IPS-15b (cell line): ENCODE results near the gene ASB2.

ENCODE experiments used
- H3K27me3 ChIP-seq: one replicate; pipeline ENCODE4 v1.6.1; 2013; ENCODE audit warnings: low read length; ENCODE audit not compliant: control insufficient read depth, insufficient read depth
- H3K36me3 ChIP-seq: one replicate; pipeline ENCODE4 v1.6.1; 2013; ENCODE audit warnings: low read length; ENCODE audit not compliant: control insufficient read depth, insufficient read depth
- H3K4me1 ChIP-seq: one replicate; pipeline ENCODE4 v1.6.1; 2013; ENCODE audit warnings: mild to moderate bottlenecking, low read length; ENCODE audit not compliant: control insufficient read depth, insufficient read depth
- H3K4me3 ChIP-seq: one replicate; pipeline ENCODE4 v1.5.1; 2013; ENCODE audit warnings: low read depth, low read length
- H3K9ac ChIP-seq: one replicate; pipeline ENCODE4 v1.6.1; 2013; ENCODE audit warnings: low read depth, mild to moderate bottlenecking, low read length
- H3K9me3 ChIP-seq: one replicate; pipeline ENCODE4 v1.6.1; 2013; ENCODE audit warnings: mild to moderate bottlenecking, low read length; ENCODE audit not compliant: control insufficient read depth, insufficient read depth

The ASB2 gene

GRCh38 chr14:93914278-93914677, 62.1 kb downstream of the ASB2 start:
- no peak overlapping the region for H3K4me3 ChIP-seq
- no peak overlapping the region for H3K9ac ChIP-seq
- H3K27me3 ChIP-seq, result no peaks in the 10 kb centered on the region
- H3K36me3 ChIP-seq, result no peaks in the 10 kb centered on the region
- no peaks in the 10 kb centered on the region for H3K4me1 ChIP-seq
- no peaks in the 10 kb centered on the region for H3K9me3 ChIP-seq

GRCh38 chr14:93912782-93913181, 63.6 kb downstream of the ASB2 start:
- Histone ChIP-seq H3K9ac (no peak overlapping the region), H3K9me3 (no peaks in the 10 kb centered on the region), H3K4me1 (no peaks in the 10 kb centered on the region), H3K4me3 (no peak overlapping the region), H3K36me3 (no peaks in the 10 kb centered on the region), H3K27me3 (no peaks in the 10 kb centered on the region)

GRCh38 chr14:93911975-93912615, 64.3 kb downstream of the ASB2 start:
- Histone ChIP-seq H3K27me3 (no peaks in the 10 kb centered on the region), H3K4me3 (no peak overlapping the region), H3K36me3 (no peaks in the 10 kb centered on the region), H3K9me3 (no peaks in the 10 kb centered on the region), H3K4me1 (no peaks in the 10 kb centered on the region), H3K9ac (no peak overlapping the region)

GRCh38 chr14:93909429-93910128, 66.8 kb downstream of the ASB2 start:
- no peaks in the 10 kb centered on the region for H3K4me1 ChIP-seq
- no peaks in the 10 kb centered on the region for H3K27me3 ChIP-seq
- H3K4me3 ChIP-seq, result no peak overlapping the region

GRCh38 chr14:93906341-93907329, 69.7 kb downstream of the ASB2 start:
- Histone ChIP-seq H3K4me1 (no peaks in the 10 kb centered on the region), H3K9me3 (no peaks in the 10 kb centered on the region), H3K36me3 (no peaks in the 10 kb centered on the region), H3K27me3 (no peaks in the 10 kb centered on the region), H3K4me3 (no peak overlapping the region), H3K9ac (no peak overlapping the region)

More at GRCh38 chr14:93909429-93910128, 66.8 kb downstream of the ASB2 start:
- H3K36me3 ChIP-seq, result no peaks in the 10 kb centered on the region
- H3K9ac ChIP-seq, result no peak overlapping the region
- no peaks in the 10 kb centered on the region for H3K9me3 ChIP-seq

GRCh38 chr14:93905623-93906022, 70.7 kb downstream of the ASB2 start:
- no peaks in the 10 kb centered on the region for H3K27me3 ChIP-seq

GRCh38 chr14:93903342-93904184, 72.8 kb downstream of the ASB2 start:
- H3K4me3 ChIP-seq, result no peak overlapping the region
- no peaks in the 10 kb centered on the region for H3K9me3 ChIP-seq
- H3K27me3 ChIP-seq, result no peaks in the 10 kb centered on the region
- no peaks in the 10 kb centered on the region for H3K4me1 ChIP-seq
- no peak overlapping the region for H3K9ac ChIP-seq
- H3K36me3 ChIP-seq, result no peaks in the 10 kb centered on the region

More at GRCh38 chr14:93905623-93906022, 70.7 kb downstream of the ASB2 start:
- Histone ChIP-seq H3K36me3 (no peaks in the 10 kb centered on the region), H3K9ac (no peak overlapping the region), H3K4me1 (no peaks in the 10 kb centered on the region), H3K9me3 (no peaks in the 10 kb centered on the region), H3K4me3 (no peak overlapping the region)

GRCh38 chr14:93902619-93903307, 73.6 kb downstream of the ASB2 start:
- Histone ChIP-seq H3K9me3 (no peaks in the 10 kb centered on the region), H3K36me3 (no peaks in the 10 kb centered on the region), H3K4me1 (no peaks in the 10 kb centered on the region), H3K27me3 (no peaks in the 10 kb centered on the region), H3K4me3 (no peak overlapping the region), H3K9ac (no peak overlapping the region)

GRCh38 chr14:93901813-93902212, 74.6 kb downstream of the ASB2 start:
- H3K36me3 ChIP-seq, result no peaks in the 10 kb centered on the region
- no peak overlapping the region for H3K4me3 ChIP-seq
- H3K4me1 ChIP-seq, result no peaks in the 10 kb centered on the region
- no peak overlapping the region for H3K9ac ChIP-seq
- H3K9me3 ChIP-seq, result no peaks in the 10 kb centered on the region
- H3K27me3 ChIP-seq, result no peaks in the 10 kb centered on the region

- H3K4me3 ChIP-seq, result no peak overlapping the region
- H3K4me1 ChIP-seq, result no peaks in the 10 kb centered on the region
- H3K36me3 ChIP-seq, result no peaks in the 10 kb centered on the region
- no peaks in the 10 kb centered on the region for H3K9me3 ChIP-seq
- no peak overlapping the region for H3K9ac ChIP-seq
- H3K27me3 ChIP-seq, result no peaks in the 10 kb centered on the region
These were observed 77.6 kb downstream of the ASB2 start for GRCh38 chr14:93898731-93899130.
